Osteocyte (in vitro differentiated cells): ENCODE data around the gene VPS26C. TPM values are rescaled to one million over a fixed set of nuclear protein-coding genes. Genes with fewer than 3 reads are reported as not detected.

Experiments
- DNase-seq: peaks from one replicate; pipeline ENCODE4 v3.0.0; 2021; ENCODE audit warnings: mixed read lengths; ENCODE audit not compliant: unreplicated experiment; ENCODE audit errors: extremely low spot score
- H3K27ac Mint-ChIP-seq: one replicate; pipeline ENCODE4 v1.8.0; 2021; ENCODE audit warnings: mild to moderate bottlenecking, mixed read lengths; ENCODE audit not compliant: unreplicated experiment
- H3K27me3 Mint-ChIP-seq: one replicate; pipeline ENCODE4 v1.8.0; 2021; ENCODE audit warnings: mixed read lengths; ENCODE audit not compliant: unreplicated experiment
- H3K36me3 Mint-ChIP-seq: one replicate; pipeline ENCODE4 v1.8.0; 2021; ENCODE audit warnings: mixed read lengths; ENCODE audit not compliant: unreplicated experiment
- H3K4me1 Mint-ChIP-seq: one replicate; pipeline ENCODE4 v1.8.0; 2021; ENCODE audit warnings: mixed read lengths; ENCODE audit not compliant: unreplicated experiment
- H3K4me3 Mint-ChIP-seq: one replicate; pipeline ENCODE4 v1.8.0; 2021; ENCODE audit warnings: mild to moderate bottlenecking, moderate library complexity, mixed read lengths; ENCODE audit not compliant: unreplicated experiment
- H3K9me3 Mint-ChIP-seq: one replicate; pipeline ENCODE4 v1.8.0; 2021; ENCODE audit warnings: mixed read lengths; ENCODE audit not compliant: unreplicated experiment
- CTCF ChIP-seq: fragments of 200-600 bp; sonication (generic); IDR thresholded peaks from 2 replicates; pipeline ENCODE4 v1.5.0; 2021; ENCODE audit warnings: antibody characterized with exemption, mild to moderate bottlenecking, moderate library complexity
- total RNA-seq: library from RNA; stranded (reverse); gene quantifications from 2 replicates; pipeline ENCODE4 v1.2.1, GENCODE V29; 2021

The VPS26C gene
- total RNA-seq, 1 donor from 2014 or later: 51.6 TPM

GRCh38 chr21:37186983-37187382 is 80.2 kb downstream of the VPS26C start:
- TF ChIP-seq CTCF: no peak
- peaks cover 56% of the 10 kb centered on the region for H3K36me3 Mint-ChIP-seq
- H3K9me3 Mint-ChIP-seq: no peaks in the 10 kb centered on the region
- no peaks in the 10 kb centered on the region for H3K27me3 Mint-ChIP-seq
- no peaks in the 10 kb centered on the region for H3K4me1 Mint-ChIP-seq
- no peak for DNase-seq
- H3K27ac Mint-ChIP-seq: no peak overlapping the region
- no peak overlapping the region for H3K4me3 Mint-ChIP-seq

- TF ChIP-seq CTCF: no peak
- H3K9me3 Mint-ChIP-seq: peaks cover 2% of the 10 kb centered on the region
- H3K27me3 Mint-ChIP-seq: no peaks in the 10 kb centered on the region
- no peak for DNase-seq
- H3K27ac Mint-ChIP-seq: no peak overlapping the region
- no peaks in the 10 kb centered on the region for H3K4me1 Mint-ChIP-seq
- H3K4me3 Mint-ChIP-seq: no peak overlapping the region
- peaks cover 50% of the 10 kb centered on the region for H3K36me3 Mint-ChIP-seq
These were observed 82.1 kb downstream of the VPS26C start for GRCh38 chr21:37184784-37185593.

GRCh38 chr21:37183749-37184148 is 83.4 kb downstream of the VPS26C start:
- Mint-ChIP-seq H3K9me3 (peaks cover 4% of the 10 kb centered on the region), H3K4me3 (no peak overlapping the region), H3K27me3 (no peaks in the 10 kb centered on the region), H3K4me1 (no peaks in the 10 kb centered on the region), H3K36me3 (peaks cover 50% of the 10 kb centered on the region), H3K27ac (no peak overlapping the region)
- no peak for TF ChIP-seq CTCF
- DNase-seq: no peak

- H3K9me3 Mint-ChIP-seq: peaks cover 4% of the 10 kb centered on the region
- H3K27me3 Mint-ChIP-seq: no peaks in the 10 kb centered on the region
- H3K27ac Mint-ChIP-seq: no peak overlapping the region
- no peaks in the 10 kb centered on the region for H3K4me1 Mint-ChIP-seq
- no peak for TF ChIP-seq CTCF
- H3K4me3 Mint-ChIP-seq: no peak overlapping the region
- DNase-seq: no peak
- H3K36me3 Mint-ChIP-seq: peaks cover 48% of the 10 kb centered on the region
These were observed 84.9 kb downstream of the VPS26C start for GRCh38 chr21:37182222-37182621.

GRCh38 chr21:37181059-37181458 is 86.1 kb downstream of the VPS26C start:
- TF ChIP-seq CTCF: no peak
- peaks cover 4% of the 10 kb centered on the region for H3K9me3 Mint-ChIP-seq
- H3K4me1 Mint-ChIP-seq: no peaks in the 10 kb centered on the region
- no peak for DNase-seq
- no peak overlapping the region for H3K4me3 Mint-ChIP-seq
- H3K36me3 Mint-ChIP-seq: peaks cover 50% of the 10 kb centered on the region
- H3K27ac Mint-ChIP-seq: no peak overlapping the region
- no peaks in the 10 kb centered on the region for H3K27me3 Mint-ChIP-seq
